Ramos (cell line): ENCODE data around the gene ACCS.

Experiments
- in situ Hi-C: fragments of 300-500 bp; cut with MboI; formaldehyde crosslinking; loops from one replicate; pipeline ENCODE4 v1.14.3; 2022; ENCODE audit warnings: low sequenced_read_pairs; ENCODE audit not compliant: unreplicated experiment

ACCS gene

GRCh38 chr11:44036811-44037657 lies 29.0 kb upstream of the ACCS start:
- in situ Hi-C loops = no loop called here

DNA sequence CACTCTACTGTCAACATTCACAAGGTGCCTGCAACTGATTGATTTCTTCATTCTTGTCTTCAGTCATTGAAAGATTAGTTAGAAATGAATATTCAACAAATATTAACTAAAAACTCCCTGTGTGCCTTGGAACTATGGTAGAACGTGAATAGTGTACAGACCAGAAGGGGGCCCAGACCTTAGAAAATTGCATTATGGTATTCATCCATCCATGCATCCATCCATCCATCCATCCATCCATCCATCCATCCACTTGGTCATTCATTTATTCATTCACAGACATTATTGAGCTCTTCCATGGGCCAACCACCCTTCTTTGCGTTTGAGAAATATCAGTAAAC lies 28.4 kb upstream of the ACCS start:
- in situ Hi-C loops = no loop called here

- in situ Hi-C loops = no loop called here
Observed at GRCh38 chr11:44043157-44043556, 22.9 kb upstream of the ACCS start.

- in situ Hi-C loops = no loop called here
Observed at GRCh38 chr11:44046182-44046581, 19.9 kb upstream of the ACCS start.

DNA sequence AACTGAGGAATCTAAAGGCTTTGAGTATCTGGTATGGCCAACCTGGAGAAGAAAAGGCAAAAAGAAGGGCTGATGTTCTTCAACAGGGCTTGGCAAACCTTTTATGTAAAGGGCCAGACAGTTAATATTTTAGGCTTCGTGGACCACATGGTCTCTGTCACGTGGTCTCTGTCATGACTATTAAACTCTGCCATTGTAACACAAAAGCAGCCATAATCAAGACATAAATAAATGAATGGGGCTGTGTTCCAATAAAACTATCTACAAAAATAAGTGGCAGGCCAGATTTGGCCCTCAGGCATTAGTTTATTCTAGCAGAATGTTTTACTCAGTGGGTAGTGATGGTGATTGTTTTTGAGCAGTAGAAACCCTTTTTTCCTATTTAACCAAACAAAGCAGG lies 18.8 kb upstream of the ACCS start:
- in situ Hi-C loops = no loop called here

GRCh38 chr11:44047931-44048431 lies 18.1 kb upstream of the ACCS start, which contains the start of gene ACCSL:
ACCSL (plus strand) TSS chr11:44047981; CDS start chr11:44048037, 56 bp downstream.
- in situ Hi-C loops = no loop called here

- in situ Hi-C loops = no loop called here
Observed at GRCh38 chr11:44049832-44050231, 16.2 kb upstream of the ACCS start.

DNA sequence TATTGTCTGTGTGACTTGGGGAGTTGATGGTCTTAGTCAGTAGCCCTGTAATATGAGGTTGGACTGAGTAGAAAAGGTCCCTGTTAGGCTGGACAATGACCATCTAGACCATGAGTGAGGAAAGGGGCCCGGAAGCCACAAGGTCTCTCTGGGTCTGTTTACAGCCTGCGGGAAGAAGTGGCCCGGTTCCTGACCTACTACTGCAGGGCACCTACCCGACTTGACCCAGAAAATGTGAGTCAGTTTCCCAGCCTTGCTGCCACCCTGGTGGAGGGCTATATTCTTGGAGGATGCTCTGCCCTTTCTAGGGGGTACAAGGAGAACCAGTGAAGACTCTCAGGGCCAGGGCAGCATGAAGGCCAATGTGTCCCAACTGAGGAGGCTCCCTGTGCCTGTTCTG lies 14.9 kb upstream of the ACCS start:
- in situ Hi-C loops = no loop called here

DNA sequence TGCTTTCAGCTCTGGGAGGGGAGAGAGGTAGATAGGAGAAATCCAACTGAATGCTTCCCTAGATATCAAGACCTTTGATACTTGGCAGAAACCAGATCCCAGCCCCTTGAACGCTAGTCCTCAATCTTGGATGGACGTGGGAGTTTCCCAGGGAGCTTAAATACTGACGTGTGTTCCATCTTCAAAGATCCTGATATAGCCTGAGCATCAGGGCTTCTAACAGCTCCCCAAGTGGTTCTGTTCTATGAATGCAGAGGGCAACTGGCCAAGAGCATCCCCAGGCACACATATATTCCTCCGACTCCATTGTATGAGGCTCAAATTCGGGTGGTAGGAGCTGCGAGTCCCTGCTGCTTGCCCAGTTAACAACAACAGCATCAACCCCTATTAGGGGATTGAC lies 8.7 kb upstream of the ACCS start:
- in situ Hi-C loops = no loop called here

GRCh38 chr11:44058275-44058674 lies 7.8 kb upstream of the ACCS start:
- in situ Hi-C loops = no loop called here

DNA sequence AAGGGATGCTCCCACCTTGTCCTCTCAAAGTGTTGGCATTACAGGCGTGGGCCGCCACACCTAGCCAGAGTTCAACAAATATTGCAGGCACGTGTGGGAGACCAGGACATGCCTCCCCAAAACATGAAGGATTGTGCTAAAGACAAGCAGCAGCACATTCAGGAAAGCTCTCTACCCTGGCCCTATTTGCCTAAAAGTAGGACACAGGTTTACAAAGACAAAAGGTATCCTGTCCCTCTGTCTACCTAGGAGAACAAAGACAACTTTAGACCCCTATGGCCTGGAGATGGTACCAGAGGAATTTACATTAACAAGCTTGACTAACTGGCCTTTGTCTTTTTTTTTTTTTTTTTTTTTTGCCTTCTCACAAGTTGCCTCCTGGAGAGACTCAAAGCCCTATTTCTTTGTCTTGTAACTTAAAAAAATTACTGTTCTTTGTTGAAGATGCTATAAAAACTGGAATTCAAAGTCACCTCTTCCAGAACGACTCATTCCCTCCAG lies 859 bp upstream of the ACCS start:
- in situ Hi-C loops = no loop called here

- in situ Hi-C loops = no loop called here
Observed at GRCh38 chr11:44066732-44067141, 667 bp downstream of the ACCS start.

GRCh38 chr11:44067266-44067665 lies 1.2 kb downstream of the ACCS start:
- in situ Hi-C loops = no loop called here

DNA sequence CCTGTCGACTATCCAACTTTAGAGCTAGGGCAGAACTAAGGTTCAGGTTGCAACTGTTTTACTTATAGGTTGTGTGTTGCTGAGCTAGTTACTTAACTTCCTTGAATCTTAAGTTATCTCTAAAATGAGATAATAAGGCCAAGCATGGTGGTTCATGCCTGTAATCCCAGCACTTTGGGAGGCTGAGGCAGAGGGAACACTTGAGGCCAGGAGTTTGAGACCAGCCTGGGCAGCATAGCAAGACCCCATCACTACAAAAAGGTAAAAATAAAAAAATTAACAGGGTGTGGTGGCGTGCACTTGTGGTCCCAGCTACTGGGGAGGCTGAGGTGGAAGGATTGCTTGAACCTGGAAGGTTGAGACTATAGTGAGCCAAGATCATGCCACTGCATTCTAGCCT lies 2.1 kb downstream of the ACCS start:
- in situ Hi-C loops = no loop called here

- in situ Hi-C loops = no loop called here
Observed at GRCh38 chr11:44071157-44071556, 5.1 kb downstream of the ACCS start.

- in situ Hi-C loops = no loop called here
Observed at GRCh38 chr11:44072757-44073658, 6.9 kb downstream of the ACCS start.

- in situ Hi-C loops = no loop called here
Observed at GRCh38 chr11:44078794-44079193, 12.7 kb downstream of the ACCS start.

GRCh38 chr11:44079376-44079775 lies 13.3 kb downstream of the ACCS start:
- in situ Hi-C loops = no loop called here

DNA sequence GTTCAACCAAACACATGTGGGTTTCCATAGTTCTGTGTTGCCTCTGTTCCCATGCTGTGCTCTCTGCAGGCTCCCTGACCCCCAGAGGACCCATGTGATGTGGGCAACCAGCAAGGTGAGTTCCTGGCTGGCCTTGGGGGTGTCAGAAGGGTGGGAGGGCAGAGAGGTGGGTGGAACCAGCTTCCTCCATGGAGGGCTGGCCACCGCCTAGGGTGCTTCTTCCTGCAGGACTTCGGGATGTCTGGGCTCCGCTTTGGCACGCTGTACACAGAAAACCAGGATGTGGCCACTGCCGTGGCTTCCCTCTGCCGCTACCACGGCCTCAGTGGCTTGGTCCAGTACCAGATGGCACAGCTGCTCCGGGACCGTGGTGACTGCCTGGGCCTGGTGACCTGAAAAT lies 14.9 kb downstream of the ACCS start:
- in situ Hi-C loops = no loop called here

GRCh38 chr11:44082645-44083044 lies 16.6 kb downstream of the ACCS start:
- in situ Hi-C loops = no loop called here

- in situ Hi-C loops = no loop called here
Observed at GRCh38 chr11:44083433-44083832, 17.4 kb downstream of the ACCS start.
